Stomach (tissue), 9 donors: ENCODE measurements around the gene PTPRK. TPM values are rescaled to one million over a fixed set of nuclear protein-coding genes. Genes with fewer than 3 reads are reported as not detected.

Experiments
- DNase-seq, 2 donors: peaks; one replicate each; pipeline versions ENCODE4 v3.0.0 to v3.0.0-alpha.2; 2013 to 2019
- H3K27ac ChIP-seq, 5 donors: fragments of 200-600 bp in 4 of 5; sonication (generic) in 4 of 5; one replicate each; pipeline ENCODE4 v1.5.1; 2013 to 2019; ENCODE audit warnings: mild to moderate bottlenecking in 1 of 5, moderate library complexity in 1 of 5
- H3K27me3 ChIP-seq, 3 donors: fragments of 200-600 bp; sonication (generic); one replicate each; pipeline ENCODE4 v1.5.1; 2017 to 2019; ENCODE audit warnings: mixed run types in 1 of 3
- H3K36me3 ChIP-seq, 4 donors: fragments of 200-600 bp; sonication (generic); 1 replicate in 3 of 4; 2 replicates in 1 of 4; pipeline ENCODE4 v1.5.1; 2016 to 2019
- H3K4me1 ChIP-seq, 4 donors: fragments of 200-600 bp; sonication (generic); one replicate each; pipeline ENCODE4 v1.5.1; 2016 to 2019
- H3K4me3 ChIP-seq, 4 donors: fragments of 200-600 bp; sonication (generic) in 3 of 4; one replicate each; pipeline ENCODE4 v1.5.1; 2016 to 2019; ENCODE audit warnings: mild to moderate bottlenecking in 1 of 4
- H3K9me3 ChIP-seq, 4 donors: fragments of 200-600 bp; sonication (generic); one replicate each; pipeline ENCODE4 v1.5.1; 2016 to 2019
- EP300 ChIP-seq: sonication (generic); formaldehyde crosslinking; IDR thresholded peaks from one replicate; pipeline ENCODE4 v1.6.1; 2017; ENCODE audit warnings: antibody characterized with exemption
- POLR2A ChIP-seq, 4 donors: fragments of 450-650 bp; IDR thresholded peaks; one replicate each; pipeline ENCODE4 v1.6.1; 2016; ENCODE audit warnings: antibody characterized with exemption in 4 of 4, control low read depth in 2 of 4, mild to moderate bottlenecking in 1 of 4, moderate library complexity in 1 of 4
- POLR2AphosphoS5 ChIP-seq, 3 donors: sonication (generic); formaldehyde crosslinking; IDR thresholded peaks; one replicate each; pipeline ENCODE4 v1.6.1; 2016; ENCODE audit warnings: antibody characterized with exemption in 3 of 3
- WGBS, 5 donors: extraction: QIAGEN DNeasy Blood & Tissue Kit in 3 of 5; methylation state at CpG; one replicate each; pipeline versions ENCODE4 v1.1.5 to v1.1.7; 2013 to 2018; 5-methylcytosine and 5-hydroxymethylcytosine counted together
- intact Hi-C: fragments of 100-400 bp; cut with DNase I; formaldehyde crosslinking; loops from one replicate; pipeline ENCODE4 v1.15.1; 2023; ENCODE audit warnings: low total_unique reads
- polyA plus RNA-seq, 3 donors: library from polyadenylated mRNA; stranded (reverse); fragments of 200-250 nt; gene quantifications; one replicate each; pipeline ENCODE4 v1.2.3, GENCODE V29; 2013
- total RNA-seq, 5 donors: library from RNA; depleted of rRNA; stranded (reverse); fragments of >200 nt; gene quantifications; one replicate each; pipeline versions ENCODE4 v1.1.0 to v1.2.3, GENCODE V29; 2014 to 2016
- TF ChIP-seq, protein P1 (sequence below), 7 experiments: fragments of 450-650 bp in 4 of 7; fragments of 200-600 bp in 3 of 7; sonication (generic) in 3 of 7; IDR thresholded peaks; one replicate each; pipeline ENCODE4 v1.5.1; 2016 to 2019; ENCODE audit warnings: antibody characterized with exemption in 7 of 7, control low read depth in 2 of 7, mild to moderate bottlenecking in 1 of 7
- donor health status: healthy with polysubstance abuse.
- donor health status: Bipolar disorder and iron deficiency.
- donor health status: healthy.

The PTPRK gene
- total and polyA plus RNA-seq, 8 donors = 7.0 to 644 (median 114) TPM

- no peak for DNase-seq
- TF ChIP-seq POLR2AphosphoS5 (IDR thresholded peaks at IDR 0.05) (no peak), POLR2A (IDR thresholded peaks at IDR 0.05) (no peak), EP300 (no peak)
- TF ChIP-seq, protein P1, sequence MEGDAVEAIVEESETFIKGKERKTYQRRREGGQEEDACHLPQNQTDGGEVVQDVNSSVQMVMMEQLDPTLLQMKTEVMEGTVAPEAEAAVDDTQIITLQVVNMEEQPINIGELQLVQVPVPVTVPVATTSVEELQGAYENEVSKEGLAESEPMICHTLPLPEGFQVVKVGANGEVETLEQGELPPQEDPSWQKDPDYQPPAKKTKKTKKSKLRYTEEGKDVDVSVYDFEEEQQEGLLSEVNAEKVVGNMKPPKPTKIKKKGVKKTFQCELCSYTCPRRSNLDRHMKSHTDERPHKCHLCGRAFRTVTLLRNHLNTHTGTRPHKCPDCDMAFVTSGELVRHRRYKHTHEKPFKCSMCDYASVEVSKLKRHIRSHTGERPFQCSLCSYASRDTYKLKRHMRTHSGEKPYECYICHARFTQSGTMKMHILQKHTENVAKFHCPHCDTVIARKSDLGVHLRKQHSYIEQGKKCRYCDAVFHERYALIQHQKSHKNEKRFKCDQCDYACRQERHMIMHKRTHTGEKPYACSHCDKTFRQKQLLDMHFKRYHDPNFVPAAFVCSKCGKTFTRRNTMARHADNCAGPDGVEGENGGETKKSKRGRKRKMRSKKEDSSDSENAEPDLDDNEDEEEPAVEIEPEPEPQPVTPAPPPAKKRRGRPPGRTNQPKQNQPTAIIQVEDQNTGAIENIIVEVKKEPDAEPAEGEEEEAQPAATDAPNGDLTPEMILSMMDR (IDR thresholded peaks at IDR 0.05) = no peak
- WGBS, 5 donors = 73 to 94% (median 91%) methylated on average over 4 of the region's 4 CpGs
- H3K36me3 ChIP-seq = no peaks in the 10 kb centered on the region
- H3K27ac ChIP-seq = no peak overlapping the region
- H3K4me3 ChIP-seq = no peak overlapping the region
- intact Hi-C loops = no loop called here
- no peaks in the 10 kb centered on the region for H3K9me3 ChIP-seq
- peaks cover 0 to 12% (median 0%) of the 10 kb centered on the region in 4 donors for H3K4me1 ChIP-seq
- no peaks in the 10 kb centered on the region for H3K27me3 ChIP-seq
These were observed 268.7 kb downstream of the PTPRK start for GRCh38 chr6:128251445-128252340.

DNA sequence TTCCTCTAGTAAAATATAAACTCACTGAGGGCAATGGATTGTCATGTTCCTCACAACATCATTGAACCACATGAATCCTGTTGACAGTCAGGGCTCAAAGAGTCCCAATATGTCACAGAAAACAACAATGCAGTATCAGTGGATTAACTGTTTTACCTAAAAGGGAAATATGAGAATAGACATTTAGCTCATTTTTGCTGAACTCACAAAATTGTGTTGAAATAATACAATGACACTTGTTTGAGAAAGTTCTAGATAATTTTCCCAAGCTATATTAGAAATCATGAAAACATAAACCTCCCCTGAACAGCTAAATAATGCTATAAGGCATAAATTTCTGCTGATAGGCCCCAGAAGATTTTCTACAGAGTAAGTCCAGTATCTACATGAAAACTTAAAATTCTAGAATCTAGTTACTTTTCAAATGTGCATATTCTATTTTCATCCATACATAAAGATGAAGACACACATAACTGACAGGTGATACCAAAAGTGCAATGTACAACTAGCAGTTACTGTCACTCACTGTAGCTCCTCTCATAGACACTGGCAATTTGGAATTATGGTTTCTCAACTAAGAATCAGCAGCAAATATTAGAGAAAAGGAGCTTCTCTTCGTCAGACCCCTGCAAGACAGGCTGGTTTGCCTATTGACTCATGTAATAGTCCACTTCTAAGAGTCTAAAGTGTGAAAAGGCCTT is 269.9 kb downstream of the PTPRK start:
- no peak overlapping the region for H3K27ac ChIP-seq
- H3K4me3 ChIP-seq = no peak overlapping the region
- intact Hi-C loops = no loop called here
- peaks cover 0 to 14% (median 0%) of the 10 kb centered on the region in 4 donors for H3K4me1 ChIP-seq
- whole genome bisulfite sequencing, 5 donors = 89 to 97% (median 95%) methylated on average over 1 of the region's 1 CpG
- H3K9me3 ChIP-seq = no peaks in the 10 kb centered on the region
- no peak for DNase-seq
- H3K27me3 ChIP-seq = no peaks in the 10 kb centered on the region
- no peaks in the 10 kb centered on the region for H3K36me3 ChIP-seq
- TF ChIP-seq POLR2A (IDR thresholded peaks at IDR 0.05) (no peak), EP300 (no peak), POLR2AphosphoS5 (IDR thresholded peaks at IDR 0.05) (no peak)
- TF ChIP-seq, protein P1 (IDR thresholded peaks at IDR 0.05) = no peak

- Histone ChIP-seq H3K27ac (no peak overlapping the region), H3K9me3 (no peaks in the 10 kb centered on the region), H3K36me3 (no peaks in the 10 kb centered on the region), H3K4me1 (peaks cover 0 to 14% (median 0%) of the 10 kb centered on the region in 4 donors), H3K27me3 (no peaks in the 10 kb centered on the region), H3K4me3 (no peak overlapping the region)
- intact Hi-C loops = no loop called here
- DNase-seq = no peak
- TF ChIP-seq, protein P1 (IDR thresholded peaks at IDR 0.05) = no peak
- no peak for TF ChIP-seq POLR2A (IDR thresholded peaks at IDR 0.05)
- no peak for TF ChIP-seq POLR2AphosphoS5 (IDR thresholded peaks at IDR 0.05)
- no peak for TF ChIP-seq EP300
- WGBS, 5 donors = 96 to 99% (median 97%) methylated on average over 4 of the region's 4 CpGs
These were observed 271.0 kb downstream of the PTPRK start for GRCh38 chr6:128249429-128249828.

DNA sequence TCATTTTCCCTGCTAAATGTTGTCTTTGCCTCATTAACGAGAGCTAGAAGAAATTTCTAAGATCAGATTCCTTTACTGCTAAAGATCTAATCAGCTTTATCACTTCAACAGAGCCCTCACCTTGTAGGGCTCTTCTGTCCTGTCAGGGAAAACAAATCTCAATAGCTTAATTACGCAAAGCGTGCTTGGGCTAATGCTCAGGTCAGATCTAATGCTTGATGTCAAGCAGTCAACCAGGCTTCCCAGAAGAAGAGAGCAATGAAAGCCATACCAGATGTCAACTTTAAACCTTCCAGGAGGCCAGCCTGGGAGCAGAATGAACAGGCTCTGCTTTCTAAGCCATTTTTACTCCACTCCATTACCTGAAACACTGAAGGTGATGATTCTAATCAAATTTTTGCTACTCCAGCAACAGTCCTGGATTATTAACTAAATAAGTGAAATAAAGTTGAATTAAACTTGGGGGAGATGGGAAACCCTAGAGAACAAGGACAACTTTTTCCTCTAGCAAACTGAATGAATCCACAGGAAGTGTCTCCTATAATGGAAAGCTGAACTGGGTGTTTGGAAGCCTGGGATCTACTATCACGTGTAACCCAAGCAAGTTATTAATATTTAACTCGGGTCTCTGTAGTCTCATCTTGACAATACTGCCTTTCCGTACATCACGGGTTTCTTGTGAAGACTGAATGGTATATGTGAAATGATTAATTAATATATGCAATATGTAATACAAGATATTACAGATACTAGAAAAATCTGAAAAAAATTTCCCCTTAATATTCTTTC is 273.7 kb downstream of the PTPRK start:
- peak in 1 of 2 donors; percentile 13 for DNase-seq
- H3K4me1 ChIP-seq = peaks cover 0 to 9% (median 0%) of the 10 kb centered on the region in 4 donors
- H3K27ac ChIP-seq = no peak overlapping the region
- intact Hi-C loops = no loop called here
- H3K27me3 ChIP-seq = no peaks in the 10 kb centered on the region
- WGBS, 5 donors = 84 to 88% (median 85%) methylated on average over 7 of the region's 7 CpGs
- H3K4me3 ChIP-seq = no peak overlapping the region
- H3K36me3 ChIP-seq = no peaks in the 10 kb centered on the region
- TF ChIP-seq, protein P1 (IDR thresholded peaks at IDR 0.05) = no peak
- TF ChIP-seq EP300 = no peak
- no peak for TF ChIP-seq POLR2A (IDR thresholded peaks at IDR 0.05)
- no peak for TF ChIP-seq POLR2AphosphoS5 (IDR thresholded peaks at IDR 0.05)
- H3K9me3 ChIP-seq = no peaks in the 10 kb centered on the region
